Subcutaneous adipose tissue (tissue), 4 donors: ENCODE data around the gene CHRND. TPM values are rescaled to one million over a fixed set of nuclear protein-coding genes. Genes with fewer than 3 reads are reported as not detected.

Experiments used
- CTCF ChIP-seq: fragments of 450-650 bp; IDR thresholded peaks from one replicate; pipeline ENCODE4 v1.5.1; 2016; ENCODE audit warnings: low read depth, mild to moderate bottlenecking, control low read depth, antibody characterized with exemption, moderate library complexity
- total RNA-seq, 4 donors: library from RNA; depleted of rRNA; stranded (reverse); fragments of >200 nt; gene quantifications; one replicate each; pipeline ENCODE4 v1.1.0, GENCODE V29; 2016

Gene CHRND
- total RNA-seq, 4 donors from 2014 or later: not detected

- no peak for TF ChIP-seq CTCF
Observed at GRCh38 chr2:232526372-232526941, 497 bp downstream of the CHRND start.

DNA sequence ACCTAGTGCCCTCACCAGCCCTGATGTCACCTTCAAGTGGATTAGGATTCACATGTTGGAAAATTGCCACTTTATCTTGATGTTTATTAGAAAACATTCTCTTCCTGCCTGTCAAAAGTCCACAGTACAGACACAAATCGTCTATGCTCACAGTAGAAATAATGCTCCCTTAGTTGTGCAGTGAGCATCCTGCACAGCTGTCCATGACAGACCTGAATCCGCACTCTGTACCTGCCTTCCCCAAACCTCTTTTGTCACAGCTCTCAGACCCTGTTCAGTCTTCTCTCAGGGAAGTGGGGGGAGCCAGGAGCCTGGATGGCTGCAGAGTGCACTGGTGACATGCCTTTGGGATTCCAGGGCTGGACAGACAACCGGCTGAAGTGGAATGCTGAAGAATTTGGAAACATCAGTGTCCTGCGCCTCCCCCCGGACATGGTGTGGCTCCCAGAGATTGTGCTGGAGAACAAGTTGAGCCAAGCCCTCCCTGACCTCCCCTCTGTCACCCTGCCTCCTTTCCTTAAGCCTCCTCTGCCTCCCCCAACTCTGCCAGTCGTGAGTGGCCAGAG is 2.0 kb downstream of the CHRND start:
- TF ChIP-seq CTCF: no peak

- TF ChIP-seq CTCF: no peak
Observed at GRCh38 chr2:232528746-232529460, 2.9 kb downstream of the CHRND start.

DNA sequence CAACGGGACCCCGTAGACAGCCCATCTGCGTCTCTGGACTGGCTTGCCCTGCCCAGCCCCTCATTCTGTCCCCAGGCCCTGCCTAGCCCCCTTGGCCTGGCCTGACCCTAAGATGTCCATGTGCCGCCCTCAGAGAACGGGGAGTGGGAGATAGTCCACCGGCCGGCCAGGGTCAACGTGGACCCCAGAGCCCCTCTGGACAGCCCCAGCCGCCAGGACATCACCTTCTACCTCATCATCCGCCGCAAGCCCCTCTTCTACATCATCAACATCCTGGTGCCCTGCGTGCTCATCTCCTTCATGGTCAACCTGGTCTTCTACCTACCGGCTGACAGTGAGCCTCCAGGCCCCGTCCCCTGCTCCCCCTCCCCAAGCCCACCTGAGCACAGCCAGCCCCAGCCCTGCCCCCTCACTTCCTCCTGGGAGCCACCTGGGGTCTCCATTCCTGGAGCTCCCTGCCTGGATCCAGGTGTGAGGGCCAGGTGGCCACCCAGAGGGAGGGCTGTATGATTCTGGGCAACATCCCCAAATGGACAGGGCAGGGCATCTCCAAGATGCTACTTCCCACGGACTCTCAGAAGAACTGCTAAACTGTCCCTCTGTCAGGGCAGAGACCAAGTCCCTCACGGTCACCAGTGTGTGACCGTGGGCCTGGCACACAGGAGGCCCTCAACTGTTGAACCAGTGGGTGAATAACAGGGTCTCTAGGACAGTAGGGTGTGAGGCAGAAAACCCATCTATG is 4.0 kb downstream of the CHRND start:
- no peak for TF ChIP-seq CTCF

DNA sequence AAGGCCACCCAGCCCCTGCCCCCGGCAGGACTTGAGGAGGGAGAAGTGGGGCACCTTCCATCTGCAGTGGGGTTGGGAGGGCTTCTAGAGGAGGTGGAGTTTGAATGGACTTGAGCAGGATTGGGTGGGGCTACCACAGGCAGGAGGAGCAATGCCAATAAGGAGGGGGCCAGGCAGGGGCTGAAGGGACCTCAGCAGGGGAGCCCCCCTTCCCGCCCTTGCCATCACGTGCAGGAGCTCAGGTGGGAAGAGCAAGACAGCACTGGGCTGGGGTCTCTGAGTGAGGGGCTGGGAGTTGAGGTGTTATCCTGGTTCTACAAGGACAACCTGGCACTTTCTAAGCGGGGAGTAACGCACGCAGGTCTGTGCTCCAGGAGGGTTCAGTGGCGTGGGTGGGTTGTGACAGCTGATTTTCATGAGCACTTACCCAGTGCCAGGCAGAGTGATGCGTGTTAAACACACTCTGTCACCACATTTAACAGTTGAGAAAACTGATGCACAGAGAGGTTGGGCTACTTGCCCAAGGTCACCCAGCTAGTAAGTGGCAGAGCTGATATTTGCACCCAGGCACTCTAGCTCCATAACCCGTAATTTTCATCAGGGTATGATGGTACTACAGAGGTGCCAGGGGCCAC is 4.8 kb downstream of the CHRND start:
- no peak for TF ChIP-seq CTCF

GRCh38 chr2:232532419-232532818 is 6.5 kb downstream of the CHRND start:
- no peak for TF ChIP-seq CTCF
